Activated CD8-positive, alpha-beta memory T cell treated with anti-CD3 and anti-CD28 coated beads for 36 hours (primary cell): ENCODE results near the gene SEMA5B. TPM values are rescaled to one million over a fixed set of nuclear protein-coding genes. Genes with fewer than 3 reads are reported as not detected.

Experiments used
- CTCF ChIA-PET: fragments of 350-600 bp; sonication (Branson Sonifier 250); formaldehyde crosslinking; loops from one replicate; lab custom pipeline; 2021; ENCODE audit warnings: antibody characterized with exemption; lab: Charles Lee
- POLR2A ChIA-PET: fragments of 350-600 bp; sonication (Branson Sonifier 250); formaldehyde crosslinking; loops from one replicate; lab custom pipeline; 2021; ENCODE audit warnings: antibody characterized with exemption; lab: Charles Lee
- total RNA-seq, 2 experiments: library from RNA; stranded (reverse); gene quantifications; one replicate each; pipeline ENCODE4 v1.2.3, GENCODE V29; 2021

The SEMA5B gene
- total RNA-seq, 2 experiments from 2014 or later, result not detected

DNA sequence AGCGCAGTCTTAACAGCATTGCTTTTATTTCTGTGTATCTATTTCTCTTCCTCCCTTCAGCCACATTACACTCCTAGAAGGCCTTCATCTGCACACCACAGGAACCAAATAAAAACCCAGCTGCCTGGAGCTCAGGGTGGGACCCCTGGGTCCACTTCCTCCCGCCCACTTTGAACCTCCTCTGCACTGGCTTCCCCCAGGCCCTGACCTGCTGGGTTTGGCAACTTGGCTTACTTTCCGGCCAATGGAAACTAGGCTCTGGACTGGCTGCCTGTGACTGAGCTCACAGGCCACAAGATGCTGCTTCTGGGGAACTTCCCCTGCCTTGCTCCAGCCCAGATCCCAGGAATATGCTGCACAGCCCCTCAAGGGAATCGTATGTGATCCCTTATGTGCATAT is 89.8 kb downstream of the SEMA5B start:
- ChIA-PET CTCF (no interaction called here), POLR2A (no interaction called here)

- ChIA-PET CTCF (no interaction called here), POLR2A (no interaction called here)
These were observed 90.6 kb downstream of the SEMA5B start for GRCh38 chr3:122936986-122937385.

DNA sequence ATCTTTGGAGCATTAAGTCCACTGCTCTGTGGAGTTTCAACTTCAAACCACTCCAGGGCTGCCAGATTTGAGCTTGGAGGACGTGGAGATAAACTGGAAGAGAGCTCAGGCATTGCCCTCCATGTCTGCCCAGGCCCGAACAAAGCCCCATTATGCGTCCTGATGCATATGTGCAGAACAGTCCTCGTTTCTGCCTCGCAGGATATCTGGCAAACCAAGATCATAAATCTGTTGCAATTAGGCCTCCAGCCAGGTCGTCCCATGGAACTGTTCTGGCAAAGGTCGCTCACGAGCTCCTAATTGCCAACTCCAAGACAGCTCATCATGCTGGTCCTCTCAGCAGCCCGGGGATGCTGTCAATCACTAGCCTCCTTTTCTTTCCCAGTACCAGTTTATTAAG is 91.2 kb downstream of the SEMA5B start:
- ChIA-PET POLR2A (no interaction called here), CTCF (no interaction called here)

- ChIA-PET CTCF (no interaction called here), POLR2A (no interaction called here)
These were observed 93.3 kb downstream of the SEMA5B start for GRCh38 chr3:122934251-122934650.

- ChIA-PET POLR2A (no interaction called here), CTCF (no interaction called here)
These were observed 95.2 kb downstream of the SEMA5B start for GRCh38 chr3:122932251-122932967.

- POLR2A ChIA-PET, result no interaction called here
- CTCF ChIA-PET, result no interaction called here
These were observed 95.9 kb downstream of the SEMA5B start for GRCh38 chr3:122931636-122932035.

DNA sequence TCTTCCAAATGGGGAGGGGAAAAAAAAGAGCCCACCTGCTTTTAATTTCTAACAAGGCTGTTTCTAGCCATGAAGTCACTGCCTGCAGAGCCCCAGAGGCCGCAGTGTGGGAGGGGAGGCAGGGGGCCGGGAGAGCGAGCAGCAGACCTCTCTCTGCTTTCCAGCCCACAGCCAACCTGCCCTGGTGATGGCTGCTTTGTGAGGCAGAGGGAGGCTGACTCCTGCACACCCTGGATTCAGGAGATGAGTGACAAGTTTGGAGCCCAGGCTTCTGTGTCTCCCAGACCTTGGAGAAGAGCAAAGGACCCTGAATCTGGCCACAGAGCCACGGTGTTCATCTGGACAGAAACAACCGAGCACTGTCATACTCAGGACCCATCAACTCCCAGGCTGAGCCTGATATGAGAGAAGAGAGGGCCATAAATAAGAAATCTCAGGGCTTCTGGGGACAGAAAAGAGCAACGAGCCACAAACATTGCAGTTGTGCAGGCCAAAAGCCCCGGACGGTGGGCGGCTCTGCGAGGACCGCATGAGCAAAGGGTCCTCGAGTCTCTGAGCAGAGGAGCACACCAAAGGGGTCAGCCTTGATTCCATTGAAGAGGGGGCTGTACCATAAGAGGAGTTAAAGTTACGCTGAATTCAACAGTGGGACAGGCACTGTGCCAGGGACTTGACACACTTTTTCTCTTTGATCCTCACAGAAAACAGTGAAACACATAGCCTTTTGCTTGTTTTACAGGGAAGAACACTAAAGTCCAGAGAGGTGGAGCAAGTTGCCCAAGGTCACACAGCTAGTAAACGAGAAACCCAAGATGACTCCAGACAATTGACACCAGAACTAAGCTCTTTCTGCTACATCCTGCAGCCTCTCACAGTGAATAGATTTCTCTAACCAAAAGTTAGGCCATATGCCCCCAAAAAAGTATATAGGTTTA is 97.2 kb downstream of the SEMA5B start:
- POLR2A ChIA-PET, result no interaction called here

DNA sequence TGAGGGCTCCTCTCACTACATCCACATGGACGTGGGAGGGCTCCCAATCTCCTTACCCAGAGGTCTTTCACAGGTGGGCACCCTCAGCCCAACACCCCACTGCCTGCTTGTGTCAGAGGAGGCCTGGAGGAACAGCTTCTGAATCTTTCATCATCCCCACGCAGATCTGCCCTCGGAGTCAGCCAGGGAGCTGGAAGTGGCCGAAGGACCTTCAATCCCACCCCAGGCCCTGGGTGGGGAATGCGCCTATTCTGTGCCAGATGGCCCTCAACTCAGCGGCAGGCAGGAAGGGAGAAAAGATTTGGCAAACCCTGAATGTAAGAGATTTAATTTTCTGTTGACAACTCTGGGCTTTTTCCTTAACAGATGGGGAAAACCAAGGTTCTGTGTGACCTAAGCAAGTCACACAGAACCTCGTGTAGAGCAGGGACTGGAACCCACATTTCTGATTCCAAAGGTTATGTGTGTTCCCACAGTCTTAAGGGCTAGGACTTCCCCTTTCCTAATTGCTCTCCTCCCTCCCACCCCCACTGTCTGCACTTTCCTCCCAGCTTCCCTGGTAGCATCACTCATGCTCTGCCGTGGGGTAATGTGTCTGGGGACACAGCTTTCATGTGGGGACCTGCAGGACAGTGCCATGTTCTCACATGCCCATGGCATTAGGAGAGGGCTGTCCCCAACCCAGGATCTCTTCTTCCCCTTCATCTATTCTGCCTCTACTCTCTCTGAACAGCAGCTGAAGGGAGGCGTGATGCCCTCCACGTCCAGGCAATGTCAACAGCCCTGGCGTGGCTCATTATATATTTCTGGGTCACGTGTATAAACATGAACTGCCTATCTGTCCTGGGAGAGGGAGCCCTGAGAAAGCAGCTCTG is 98.1 kb downstream of the SEMA5B start:
- POLR2A ChIA-PET, result no interaction called here

More for the DNA sequence above, 97.2 kb downstream of the SEMA5B start:
- CTCF ChIA-PET, result no interaction called here

GRCh38 chr3:122928396-122929187 is 99.0 kb downstream of the SEMA5B start:
- POLR2A ChIA-PET, result no interaction called here
- CTCF ChIA-PET, result no interaction called here

More for the DNA sequence above, 98.1 kb downstream of the SEMA5B start:
- CTCF ChIA-PET, result no interaction called here

DNA sequence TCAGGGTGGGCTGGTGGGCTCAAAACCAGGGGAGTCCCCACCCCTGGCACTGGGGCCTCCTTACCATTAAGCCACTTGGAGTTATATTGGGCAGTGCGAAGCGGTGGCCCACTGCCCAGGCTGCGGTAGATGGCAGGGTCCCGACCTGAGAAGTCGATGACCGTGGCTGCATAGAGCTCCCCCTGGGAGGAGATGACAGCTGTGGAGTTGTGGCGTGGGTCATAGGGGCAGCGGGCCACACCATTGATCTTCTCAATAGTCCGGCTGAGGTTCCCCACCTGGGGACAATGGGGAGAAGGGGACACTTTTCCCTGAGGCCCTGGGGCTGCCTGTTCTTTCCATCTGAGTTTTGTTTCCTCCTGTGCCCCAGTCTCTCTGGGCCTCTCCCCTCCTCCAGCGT is 99.8 kb downstream of the SEMA5B start:
- CTCF ChIA-PET, result no interaction called here
- POLR2A ChIA-PET, result no interaction called here

GRCh38 chr3:122926811-122927210 is 100.8 kb downstream of the SEMA5B start:
- ChIA-PET CTCF (no interaction called here), POLR2A (no interaction called here)

DNA sequence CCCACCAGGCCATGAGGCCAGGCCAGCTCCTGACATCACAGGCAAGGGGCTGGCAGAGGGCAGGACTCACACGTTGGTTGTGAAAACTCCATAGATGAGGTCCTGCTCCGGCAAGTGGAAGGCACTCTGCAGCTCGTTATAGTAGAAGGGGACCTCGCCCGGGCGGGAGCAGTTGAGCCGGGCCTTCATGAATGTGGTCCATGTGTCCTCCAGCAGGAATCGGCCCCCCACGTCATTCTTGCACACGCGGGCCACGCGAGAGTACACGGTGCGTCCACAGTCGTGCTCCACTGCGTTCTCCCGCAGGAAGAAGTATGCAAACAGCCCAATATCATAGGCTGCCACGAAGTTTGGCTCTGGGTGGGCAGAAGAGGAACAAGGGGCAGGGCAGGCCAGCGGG is 101.2 kb downstream of the SEMA5B start:
- ChIA-PET CTCF (no interaction called here), POLR2A (no interaction called here)

DNA sequence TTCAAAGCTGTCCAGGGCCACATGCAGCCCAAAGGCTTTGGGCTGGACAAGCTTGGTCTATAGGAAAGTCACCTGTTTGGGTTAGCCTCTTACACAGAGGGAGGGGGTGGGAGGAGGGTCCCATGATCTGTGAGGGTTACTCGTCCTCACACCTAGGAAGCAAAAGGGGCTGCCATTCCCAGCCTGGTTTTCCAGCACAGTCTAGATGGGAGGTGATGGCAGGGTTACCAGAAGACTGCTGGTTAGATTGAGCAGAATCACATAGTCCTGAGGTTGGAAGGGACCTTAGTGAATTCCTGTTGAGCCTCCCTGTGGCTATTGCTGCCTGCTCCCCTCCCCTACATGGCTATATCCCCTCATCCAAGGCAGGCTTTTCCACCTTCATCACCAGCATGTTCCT is 101.8 kb downstream of the SEMA5B start:
- ChIA-PET CTCF (no interaction called here), POLR2A (no interaction called here)

DNA sequence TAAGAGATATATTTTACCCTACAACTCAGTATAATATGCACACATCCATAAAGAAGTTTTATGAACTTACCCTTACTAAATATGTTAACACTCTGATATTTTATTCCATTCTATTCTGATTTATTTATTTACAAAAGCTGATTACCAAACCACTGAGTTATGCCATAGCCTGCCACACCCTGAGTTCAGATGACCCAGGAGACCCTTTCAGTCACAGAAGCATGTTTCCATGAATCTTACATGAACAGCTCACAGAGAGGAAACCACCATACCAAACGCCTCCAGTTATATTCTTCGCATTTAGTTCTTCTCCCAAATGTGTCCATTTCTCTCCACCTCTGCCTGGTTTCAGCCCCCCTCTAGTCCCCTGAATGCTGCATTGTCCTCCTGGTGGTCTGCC is 103.5 kb downstream of the SEMA5B start:
- ChIA-PET POLR2A (no interaction called here), CTCF (no interaction called here)

- CTCF ChIA-PET, result interaction anchor here (1.4 kb wide), 1 partner anchor 102 kb away, joined by 4 read pairs; no protein-coding TSS in a partner anchor
- POLR2A ChIA-PET, result no interaction called here
These were observed 104.0 kb downstream of the SEMA5B start for GRCh38 chr3:122923611-122924010.

DNA sequence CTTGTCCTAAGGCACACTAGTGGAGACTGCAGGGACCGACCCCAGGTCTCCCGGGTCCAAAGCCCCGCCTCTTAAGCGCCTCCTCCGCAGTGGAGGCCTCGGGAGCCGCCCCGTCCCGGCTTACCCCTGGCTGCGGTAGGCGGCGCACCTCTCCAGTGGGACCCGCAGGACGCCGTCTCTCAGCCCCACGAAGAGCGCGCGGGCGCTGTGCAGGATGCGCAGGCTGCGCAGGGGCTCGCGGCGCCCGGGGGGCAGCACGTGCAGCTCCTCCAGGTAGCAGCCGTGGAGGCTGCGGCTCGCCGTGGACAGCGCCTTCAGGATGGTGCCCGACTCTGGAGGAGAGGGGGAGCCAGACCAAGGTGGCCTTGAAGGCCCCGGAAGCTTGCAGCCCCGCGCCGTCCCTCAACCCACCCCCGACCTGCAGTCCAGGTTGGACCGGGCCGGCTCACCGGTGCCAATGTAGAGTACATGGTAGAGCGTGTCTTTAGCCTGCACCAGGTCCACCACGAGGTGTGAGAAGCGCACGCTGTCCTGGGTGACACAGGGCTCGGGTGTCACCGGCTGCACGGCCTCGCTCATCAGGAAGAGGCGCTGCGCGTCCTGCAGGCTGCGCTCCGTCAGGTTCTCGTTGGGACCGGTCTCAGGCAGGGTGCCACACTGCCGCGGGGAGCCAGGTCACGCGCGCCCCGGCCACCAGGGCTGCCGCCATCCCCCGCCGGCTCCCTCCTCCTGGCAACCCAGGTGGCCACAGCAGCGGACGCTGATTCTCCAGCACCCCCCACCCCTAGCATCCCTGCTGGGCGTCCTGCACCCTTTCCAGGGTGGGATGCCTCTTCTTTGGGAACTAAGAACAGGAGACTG is 105.5 kb downstream of the SEMA5B start:
- ChIA-PET CTCF (interaction anchor here (0.7 to 1.4 kb wide), 4 partner anchors 17 to 105 kb away, joined by 3 to 4 read pairs (median 3); partner anchors contain the start of gene SEMA5B), POLR2A (no interaction called here)

DNA sequence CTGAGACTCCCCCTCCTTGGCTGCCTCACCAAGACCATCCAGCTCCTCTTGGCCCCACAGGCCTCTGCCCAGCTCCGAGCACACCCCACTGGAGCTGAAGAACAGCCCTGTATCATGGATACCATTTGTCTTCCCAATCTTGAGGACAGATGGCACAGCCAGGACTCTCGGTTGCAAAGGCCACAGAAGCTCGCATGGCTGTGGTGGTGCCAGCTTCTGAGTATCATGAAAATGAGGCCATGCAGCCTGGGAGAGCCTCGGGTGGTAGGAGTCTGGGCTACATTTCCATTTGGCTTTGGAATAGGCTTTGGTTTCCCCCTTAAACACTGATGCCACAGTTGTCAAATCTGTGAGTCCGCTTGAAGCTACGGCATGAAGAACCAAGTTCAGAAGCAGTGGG is 106.6 kb downstream of the SEMA5B start:
- ChIA-PET CTCF (interaction anchor here (1.3 kb wide), 1 partner anchor 106 kb away, joined by 3 read pairs; the partner anchor contains the start of gene SEMA5B), POLR2A (no interaction called here)

DNA sequence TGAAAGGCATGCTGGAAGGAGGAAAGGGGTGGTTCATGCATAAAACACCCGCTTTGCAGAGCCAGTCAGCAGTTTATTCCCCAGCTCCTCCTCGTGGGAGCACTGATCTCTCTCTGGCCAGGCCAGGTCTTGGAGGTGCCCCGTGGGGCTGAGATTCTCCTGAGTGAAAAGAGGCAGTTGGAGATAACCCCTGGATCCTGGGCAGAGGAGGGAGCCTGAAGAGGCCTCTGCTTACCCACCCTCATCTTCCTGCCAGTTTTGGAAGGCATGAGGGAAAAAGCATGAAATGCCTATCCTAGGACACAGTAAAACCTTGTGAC is 108.3 kb downstream of the SEMA5B start:
- ChIA-PET POLR2A (no interaction called here), CTCF (interaction anchor here (0.6 kb wide), 1 partner anchor 240 kb away, joined by 3 read pairs; no protein-coding TSS in a partner anchor)
